Esophagus mucosa (tissue), 1 donor: ENCODE measurements around the gene RPF1. TPM values are rescaled to one million over a fixed set of nuclear protein-coding genes. Genes with fewer than 3 reads are reported as not detected.
"Not testable (repeated sequence)": the region's sequence is repeated elsewhere in the genome, so short reads cannot be mapped to it uniquely, and the experiment has no call there.

ENCODE experiments used
- ATAC-seq: fragments of 200-7000 bp; cut with Tn5 transposase; one replicate; pipeline ENCODE4 v1.9.1; 2020
- total RNA-seq: library from RNA; stranded (reverse); gene quantifications from one replicate; pipeline ENCODE4 v1.2.4, GENCODE V29; 2023
- donor health status: DM: yes; HTN: yes; CAD: no.

Gene RPF1
- total RNA-seq, 1 donor from 2014 or later: 24.4 TPM

DNA sequence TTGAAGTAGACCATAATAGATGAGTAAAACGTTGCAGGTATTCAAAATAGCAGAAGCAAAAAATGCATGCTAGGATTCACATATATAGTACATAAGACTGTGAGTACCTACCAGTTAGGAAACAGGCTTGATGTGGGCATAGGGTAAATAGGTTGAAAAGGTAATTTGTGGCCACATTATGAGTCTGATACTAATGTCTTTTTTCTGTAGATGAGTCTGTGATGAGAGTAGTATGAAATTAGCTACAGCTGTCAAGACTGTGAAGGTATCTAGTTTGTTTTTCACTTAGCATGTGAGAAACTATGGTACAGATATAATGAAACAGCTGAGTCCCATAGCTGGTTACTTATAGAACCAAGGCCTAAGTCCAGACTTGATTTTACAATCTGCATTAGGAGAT is 14.7 kb downstream of the RPF1 start:
- no peak for ATAC-seq

DNA sequence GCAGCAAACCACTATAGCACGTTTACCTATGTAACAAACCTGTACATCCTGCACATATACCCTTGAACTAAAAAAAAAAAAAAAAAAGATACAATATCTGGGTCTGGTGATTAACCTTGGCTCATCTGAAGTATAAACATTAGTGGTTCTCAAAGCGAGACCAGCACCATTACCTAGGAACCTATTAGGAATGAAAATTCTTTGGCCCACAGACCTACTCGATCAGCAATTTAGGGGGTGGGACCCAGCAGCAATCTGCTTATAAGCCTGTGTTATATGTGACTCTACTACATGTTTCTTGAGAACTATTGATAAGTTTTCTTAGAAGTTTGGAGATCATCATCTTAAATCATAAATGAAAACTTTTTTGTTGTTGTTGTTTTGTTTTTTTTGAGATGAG is 17.4 kb downstream of the RPF1 start:
- no peak for ATAC-seq

DNA sequence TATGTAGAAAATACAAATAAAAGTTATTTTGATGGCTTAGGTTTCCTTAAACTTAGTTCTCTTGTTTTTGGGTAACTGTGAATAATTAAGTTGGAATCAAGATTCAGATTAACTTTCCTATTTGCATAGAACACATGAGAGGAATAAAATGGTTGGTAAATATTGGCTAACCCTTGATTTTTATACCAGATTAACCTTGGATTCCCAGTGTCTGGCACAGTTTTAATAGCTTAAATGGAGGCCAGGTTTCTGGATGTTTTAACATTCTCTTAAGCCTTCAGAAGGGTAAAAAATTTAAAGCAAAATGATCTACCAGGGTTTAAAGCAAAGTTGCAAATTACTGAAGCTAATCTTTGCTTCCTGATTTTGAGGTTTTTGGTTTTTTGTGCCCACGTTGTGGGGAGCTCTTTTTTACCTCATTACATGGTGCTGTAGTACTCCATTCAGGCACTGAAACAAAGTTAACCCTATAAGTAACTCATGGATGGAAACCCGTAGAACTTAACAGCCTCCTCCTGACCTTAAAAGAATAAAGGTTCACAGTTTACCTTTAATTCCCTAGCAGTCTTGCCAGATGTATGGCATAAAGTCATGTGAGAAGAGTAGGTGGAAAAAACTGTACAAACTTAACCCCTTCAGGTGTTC is 18.7 kb downstream of the RPF1 start:
- ATAC-seq: no peak

DNA sequence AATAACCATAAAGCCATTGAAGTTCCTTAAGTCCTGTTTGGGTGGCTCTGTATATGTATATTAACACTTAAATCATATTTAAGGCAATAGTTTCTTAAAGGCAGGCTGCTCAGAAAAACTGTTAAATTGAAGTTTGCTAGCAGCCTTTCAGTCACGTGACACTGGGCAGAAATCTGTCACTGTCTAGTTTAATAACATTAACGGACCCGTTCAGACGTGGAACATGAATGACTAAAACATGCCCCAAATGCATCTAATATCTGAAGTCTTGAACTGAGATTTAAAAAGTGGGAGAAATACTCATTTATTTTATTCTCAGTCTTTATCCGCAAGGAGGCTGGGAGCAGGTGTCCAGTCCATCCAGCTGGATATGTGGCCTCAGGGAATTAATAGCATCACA is 23.9 kb downstream of the RPF1 start:
- no peak for ATAC-seq

DNA sequence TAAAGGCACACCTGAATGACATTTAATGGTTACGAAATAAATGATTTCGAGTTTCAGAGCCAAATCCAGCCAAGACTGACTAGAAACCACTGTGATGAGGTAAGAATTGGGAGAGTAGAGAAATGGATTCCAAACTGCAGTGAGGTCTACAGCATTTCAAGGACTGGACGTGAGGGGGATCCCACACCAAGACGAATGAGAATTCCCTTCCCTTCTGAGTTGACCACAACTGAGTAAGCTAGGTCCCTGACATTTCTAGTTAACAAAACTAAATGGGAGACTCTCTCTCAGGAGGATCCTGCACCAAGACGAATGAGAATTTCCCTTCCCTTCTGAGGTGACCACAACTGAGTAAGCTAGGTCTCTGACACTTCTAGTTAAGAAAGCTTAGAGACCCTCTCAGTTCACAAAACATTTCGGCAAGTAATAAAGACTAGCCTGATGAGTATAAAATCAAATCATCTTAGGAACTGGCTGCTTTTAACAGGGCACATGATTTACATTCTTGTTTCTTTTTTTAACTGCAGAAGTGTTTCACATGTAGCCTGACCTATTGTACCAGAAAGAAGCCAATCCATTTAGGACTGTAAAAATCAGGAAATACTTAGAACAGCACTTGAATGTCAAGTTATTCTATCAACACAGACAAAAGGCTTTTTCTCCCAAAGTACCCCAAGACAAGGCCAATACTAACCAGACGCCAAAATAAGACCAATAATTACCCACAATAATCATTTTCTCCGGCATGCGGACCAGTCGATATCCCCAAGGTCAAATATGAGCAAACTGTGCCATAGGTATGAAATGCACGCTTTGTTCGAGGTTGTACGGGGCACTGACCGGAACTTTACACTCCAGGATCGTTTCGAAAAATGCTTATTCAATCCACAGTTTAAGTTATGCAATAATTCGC is 25.8 kb downstream of the RPF1 start:
- ATAC-seq: no peak

DNA sequence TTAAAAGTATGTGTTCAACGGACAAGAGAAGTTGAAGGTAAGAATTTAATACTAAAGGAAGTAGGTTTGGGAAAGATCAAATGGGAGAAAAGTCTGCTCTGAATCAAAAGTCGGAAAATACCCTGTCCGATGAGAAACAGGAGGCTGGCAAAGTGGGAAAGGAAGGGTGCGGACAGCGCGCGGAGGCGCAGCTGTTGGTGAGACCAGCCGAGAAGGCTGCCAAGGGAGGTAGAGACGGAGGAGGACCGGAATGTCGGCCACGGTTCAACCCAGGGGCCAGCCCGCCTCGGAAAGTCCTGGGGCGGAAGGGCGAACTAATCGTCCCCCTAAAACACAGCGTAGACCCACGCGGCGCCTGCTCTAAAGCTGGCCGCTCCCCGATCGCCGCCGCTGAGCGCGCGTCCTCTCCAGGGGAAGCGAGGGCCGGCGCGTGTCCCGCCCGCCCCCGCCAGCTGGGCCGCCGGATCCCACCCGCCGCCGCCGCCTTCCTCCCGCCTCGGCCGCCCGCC is 26.5 kb downstream of the RPF1 start:
- peak; percentile 55 for ATAC-seq

DNA sequence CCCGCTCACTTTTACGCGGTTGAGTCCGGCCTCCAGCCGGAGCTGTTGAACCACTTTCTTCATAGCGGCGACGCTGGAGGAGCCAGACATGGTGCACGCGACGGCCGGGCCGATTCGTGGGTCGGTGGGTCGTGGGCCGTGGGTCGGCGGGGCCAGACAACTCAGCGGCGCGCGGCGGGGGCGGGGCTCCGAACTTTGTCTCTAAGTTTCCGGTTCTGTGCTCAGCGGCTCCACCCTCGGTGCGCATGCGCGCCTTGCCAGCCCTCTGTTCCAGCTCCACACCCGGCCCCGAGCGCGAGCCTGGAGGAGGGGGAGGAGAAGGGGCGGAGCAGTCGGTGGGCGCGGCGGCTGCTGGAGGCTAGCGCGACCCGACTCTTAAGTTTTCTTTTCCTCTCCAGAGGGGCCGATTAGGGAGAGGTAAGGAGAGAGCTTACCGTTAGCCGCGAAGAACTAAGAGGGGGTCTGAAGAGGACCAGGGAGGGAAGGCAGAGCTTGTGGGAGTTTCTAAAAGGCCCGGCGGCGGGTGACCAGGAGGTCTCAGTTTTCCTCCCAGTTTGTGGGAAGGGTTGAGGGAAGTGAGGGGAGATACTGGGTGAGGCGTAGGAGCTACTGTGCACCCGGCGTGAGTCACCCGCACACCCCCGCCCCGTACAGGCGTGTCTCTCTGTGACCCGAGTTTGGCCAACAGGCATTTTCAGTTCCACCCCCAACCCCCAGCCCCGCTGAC is 27.1 kb downstream of the RPF1 start, which contains the start of the genes GNG5 and SPATA1:
Gene GNG5 (minus strand): TSS at position 580 of the 727 bp plus-strand sequence. CDS start 490 bp downstream, at position 90.
Gene SPATA1 (plus strand): TSS at position 385 of the 727 bp plus-strand sequence. CDS start 9,974 bp downstream, outside the sequence.
- peak; percentile 98 for ATAC-seq

DNA sequence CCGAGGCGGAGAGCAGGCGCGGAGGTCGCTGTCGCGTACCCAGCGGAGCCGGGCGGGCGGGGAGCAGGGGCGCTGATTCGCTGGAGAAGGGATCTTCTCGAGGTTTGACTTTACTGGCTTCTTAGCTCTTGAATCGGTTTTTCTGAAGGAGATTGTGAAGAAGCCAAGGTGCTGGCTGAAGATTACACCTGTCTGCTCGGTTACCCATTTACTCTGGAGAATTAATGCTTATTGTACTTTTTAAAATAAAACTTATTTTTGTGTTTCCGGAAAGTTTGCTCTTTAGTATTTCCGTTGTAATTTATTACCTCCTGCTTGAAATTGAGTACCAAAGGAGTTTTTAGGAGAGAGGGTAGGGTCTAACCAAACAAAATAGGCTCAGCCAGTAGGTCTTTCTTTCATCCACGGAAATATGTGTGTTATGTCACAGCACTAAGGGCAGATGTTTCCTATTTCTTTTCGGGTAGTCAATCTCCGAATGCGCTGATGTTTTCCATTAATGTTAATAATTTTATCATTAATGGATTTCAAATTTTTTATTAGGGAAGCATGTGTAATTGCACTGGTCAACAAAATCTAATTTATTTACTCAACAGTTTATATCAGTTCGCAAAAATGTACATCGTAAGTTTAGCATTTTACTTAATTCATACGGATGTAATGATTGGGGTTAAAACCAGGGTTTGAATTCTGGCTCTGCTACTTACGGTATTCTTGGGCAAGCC is 27.8 kb downstream of the RPF1 start:
- ATAC-seq: no peak

DNA sequence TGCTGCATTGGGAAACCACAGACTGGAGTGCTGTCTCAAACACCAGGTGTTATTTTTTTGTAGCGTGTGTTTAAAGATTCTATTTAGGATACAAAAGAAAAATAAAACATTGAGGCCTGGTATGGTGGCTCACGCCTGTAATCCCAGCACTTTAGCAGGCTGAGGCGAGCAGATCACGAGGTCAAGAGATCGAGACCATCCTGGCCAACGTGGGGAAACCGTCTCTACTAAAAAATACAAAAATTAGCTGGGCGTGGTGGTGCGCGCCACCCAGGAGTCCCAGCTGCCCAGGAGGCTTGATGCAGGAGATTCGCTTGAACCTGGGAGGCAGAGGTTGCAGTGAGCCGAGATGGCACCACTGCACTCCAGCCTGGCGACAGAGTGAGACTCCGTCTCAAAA is 28.8 kb downstream of the RPF1 start:
- ATAC-seq: not testable (repeated sequence)

DNA sequence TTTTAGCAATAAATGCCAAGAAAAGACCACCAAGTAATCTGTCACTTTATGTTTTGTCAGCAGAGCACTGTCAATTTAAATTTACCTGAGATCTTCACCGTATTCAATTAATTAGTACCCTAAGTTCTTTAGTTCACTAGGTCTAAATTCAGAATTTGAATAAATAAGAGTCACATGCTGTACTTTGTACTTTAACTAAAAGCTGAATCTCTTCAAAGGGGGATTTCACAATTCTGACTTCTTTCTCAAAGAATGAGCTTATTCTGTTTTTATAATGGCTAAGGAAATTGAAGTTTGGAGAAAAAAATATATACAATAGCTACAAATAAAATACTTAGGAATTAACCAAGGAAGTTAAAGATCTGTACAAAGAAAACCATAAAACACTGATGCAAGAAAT is 29.4 kb downstream of the RPF1 start:
- ATAC-seq: no peak

DNA sequence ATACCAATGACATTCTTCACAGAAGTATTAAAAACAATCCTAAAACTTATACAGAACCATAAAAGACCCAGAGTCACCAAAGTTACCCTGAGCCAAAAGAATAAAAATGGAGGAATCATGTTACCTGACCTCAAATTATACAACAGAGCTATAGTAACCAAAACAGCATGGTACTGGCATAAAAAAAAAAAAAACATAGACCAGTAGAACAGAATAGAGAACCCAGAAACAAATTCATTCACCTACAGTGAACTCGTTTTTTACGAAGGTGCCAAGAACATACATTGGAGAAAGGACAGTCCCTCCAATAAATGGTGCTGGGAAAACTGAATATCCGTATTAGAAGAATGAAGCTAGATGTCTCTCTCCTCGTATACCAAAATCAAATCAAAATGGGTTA is 30.0 kb downstream of the RPF1 start:
- no peak for ATAC-seq

DNA sequence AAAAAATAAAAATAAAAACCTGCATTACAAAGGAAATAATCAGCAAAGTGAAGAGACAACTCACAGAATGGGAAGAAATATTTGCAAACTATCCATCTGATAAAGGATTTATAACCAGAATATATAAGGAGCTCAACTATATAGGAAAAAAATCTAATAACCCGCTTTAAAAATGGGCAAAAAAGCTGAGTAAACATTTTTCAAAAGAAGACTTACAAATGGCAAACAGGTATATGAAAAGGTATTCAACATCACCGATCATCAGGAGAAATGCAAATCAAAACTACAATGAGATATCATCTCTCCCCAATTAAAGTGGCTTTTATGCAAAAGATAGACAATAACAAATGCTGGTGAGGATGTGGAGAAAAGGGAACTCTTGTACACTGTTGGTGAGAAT is 31.1 kb downstream of the RPF1 start:
- no peak for ATAC-seq

DNA sequence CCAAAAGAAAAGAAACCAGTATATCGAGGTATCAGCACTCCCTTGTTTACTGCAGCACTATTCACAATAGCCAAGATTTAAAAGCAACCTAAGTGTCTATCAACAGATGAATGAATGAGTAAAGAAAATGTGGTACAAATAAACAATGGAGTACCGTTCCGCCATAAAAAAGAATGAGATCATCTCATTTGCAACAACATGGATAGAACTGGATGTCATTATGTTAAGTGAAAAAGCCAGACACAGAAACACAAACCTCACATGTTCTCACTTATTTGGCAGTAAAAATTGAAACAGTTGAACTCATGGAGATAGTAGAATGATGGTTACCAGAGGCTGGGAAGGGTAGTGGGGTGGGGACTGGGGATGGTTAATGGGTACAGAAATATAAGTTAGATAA is 31.6 kb downstream of the RPF1 start:
- ATAC-seq: no peak

DNA sequence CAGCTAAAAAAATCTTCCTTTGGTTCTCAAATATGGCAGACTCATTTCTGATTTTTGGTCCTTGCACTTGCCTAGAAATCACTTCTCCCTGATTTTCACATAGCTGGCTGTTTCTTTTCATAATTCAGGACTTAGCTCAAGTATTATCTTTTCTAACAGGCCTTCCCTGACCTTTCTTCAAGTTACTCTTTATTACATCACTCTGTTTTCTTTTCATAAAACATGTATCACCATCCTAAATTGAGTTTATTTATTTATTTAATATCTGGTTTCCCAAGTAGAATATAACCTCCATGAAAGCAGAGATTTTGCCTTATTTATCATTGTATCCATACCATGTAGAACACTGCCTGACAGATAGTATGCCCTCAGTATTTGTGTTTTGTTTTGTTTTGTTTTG is 45.5 kb downstream of the RPF1 start:
- no peak for ATAC-seq

DNA sequence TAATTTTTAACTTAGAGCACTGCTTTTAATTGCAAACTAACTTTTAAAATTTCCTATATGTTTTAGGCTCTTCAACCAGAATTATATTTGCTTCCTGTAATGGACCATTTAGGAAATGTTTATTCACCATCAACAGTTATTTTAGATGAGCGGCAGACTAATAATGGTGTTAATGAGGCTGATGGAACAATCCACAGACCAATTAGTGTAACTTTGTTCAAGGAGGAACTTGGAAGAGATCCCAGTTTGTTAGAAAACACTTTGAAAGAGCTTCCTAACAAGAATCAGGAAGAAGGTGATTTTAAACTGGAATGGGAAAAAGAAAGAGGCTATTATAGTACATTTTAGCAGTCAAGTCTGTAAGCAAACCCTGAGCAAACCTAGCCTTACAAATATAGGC is 46.7 kb downstream of the RPF1 start:
- ATAC-seq: no peak

DNA sequence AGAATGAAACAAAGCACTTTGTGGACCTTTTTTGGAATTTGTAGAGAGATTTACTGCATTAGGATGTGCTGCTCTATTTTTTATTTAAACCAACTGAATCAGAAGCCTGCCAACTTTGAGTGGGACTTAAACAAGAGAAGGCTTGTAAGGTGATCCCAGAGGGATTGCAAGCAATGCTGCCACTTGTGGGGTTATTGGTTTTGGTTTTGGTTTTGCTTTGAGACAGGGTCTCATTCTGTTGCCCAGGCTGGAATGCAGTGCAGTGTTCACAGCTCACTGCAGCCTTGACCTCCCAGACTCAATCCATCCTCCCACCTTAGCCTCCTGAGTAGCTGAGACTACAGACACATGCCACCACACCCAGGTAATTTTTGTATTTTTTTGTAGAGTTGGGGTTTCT is 59.5 kb downstream of the RPF1 start:
- ATAC-seq: no peak

DNA sequence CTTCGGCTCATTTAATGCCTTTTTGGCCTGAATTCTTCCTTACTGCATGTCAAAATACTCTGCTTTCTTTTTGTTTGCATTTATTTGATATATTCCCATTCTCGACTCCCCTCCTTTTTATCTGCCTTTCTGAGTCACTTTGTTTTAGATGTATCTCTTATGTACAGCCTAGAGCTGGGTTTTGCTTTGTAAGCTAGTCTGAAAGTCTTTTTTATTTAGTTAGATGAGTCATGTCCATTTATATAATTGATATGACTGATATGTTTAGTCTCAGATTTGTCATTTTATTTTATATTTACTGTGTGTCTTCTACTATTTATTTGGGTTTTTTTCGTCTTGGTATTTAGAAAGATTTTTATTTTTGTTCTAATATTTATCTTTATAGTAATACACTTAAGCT is 60.9 kb downstream of the RPF1 start:
- ATAC-seq: no peak

DNA sequence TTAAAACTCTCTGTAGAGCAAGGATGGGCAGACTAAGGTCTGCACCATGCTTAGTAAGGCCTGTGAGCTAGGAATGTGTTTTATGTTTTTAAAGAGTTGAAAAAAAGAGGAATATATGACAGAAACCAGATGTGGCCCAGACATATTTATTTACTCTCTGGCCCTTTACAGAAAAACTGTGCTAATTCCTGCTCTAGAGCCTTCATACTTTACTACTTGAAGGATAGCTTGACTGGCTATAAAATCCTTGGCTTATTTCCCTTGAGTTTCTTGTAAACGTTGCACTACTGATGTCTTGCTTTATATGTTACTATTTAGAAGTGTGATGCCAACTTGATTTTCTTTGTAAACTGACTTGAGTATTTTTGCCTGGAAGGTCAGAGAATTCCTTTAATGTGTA is 61.7 kb downstream of the RPF1 start:
- no peak for ATAC-seq

DNA sequence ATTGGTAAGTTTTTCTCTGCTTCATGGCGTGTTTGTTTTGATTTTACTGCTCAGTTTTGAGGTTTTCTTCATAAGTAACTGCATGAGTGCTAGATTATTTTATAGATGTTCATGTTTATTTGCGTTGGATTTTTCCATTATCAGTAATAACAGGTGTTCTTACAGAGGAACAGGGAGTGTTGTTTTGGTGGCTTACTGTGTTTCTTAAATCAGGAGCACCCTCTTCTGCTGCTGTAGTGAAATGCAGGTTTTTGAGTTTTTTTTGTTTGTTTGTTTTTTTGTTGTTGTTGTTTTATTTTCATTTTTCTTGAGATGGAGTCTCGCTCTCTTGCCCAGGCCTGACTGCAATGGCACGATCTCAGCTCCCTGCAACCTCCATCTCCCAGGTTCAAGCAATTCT is 62.6 kb downstream of the RPF1 start:
- ATAC-seq: no peak
